ENCODE measurements around the gene SFMBT1.
A peak's percentile ranks its signal among the peaks of the same experiment; 100 is the strongest.

Gene SFMBT1, protein sequence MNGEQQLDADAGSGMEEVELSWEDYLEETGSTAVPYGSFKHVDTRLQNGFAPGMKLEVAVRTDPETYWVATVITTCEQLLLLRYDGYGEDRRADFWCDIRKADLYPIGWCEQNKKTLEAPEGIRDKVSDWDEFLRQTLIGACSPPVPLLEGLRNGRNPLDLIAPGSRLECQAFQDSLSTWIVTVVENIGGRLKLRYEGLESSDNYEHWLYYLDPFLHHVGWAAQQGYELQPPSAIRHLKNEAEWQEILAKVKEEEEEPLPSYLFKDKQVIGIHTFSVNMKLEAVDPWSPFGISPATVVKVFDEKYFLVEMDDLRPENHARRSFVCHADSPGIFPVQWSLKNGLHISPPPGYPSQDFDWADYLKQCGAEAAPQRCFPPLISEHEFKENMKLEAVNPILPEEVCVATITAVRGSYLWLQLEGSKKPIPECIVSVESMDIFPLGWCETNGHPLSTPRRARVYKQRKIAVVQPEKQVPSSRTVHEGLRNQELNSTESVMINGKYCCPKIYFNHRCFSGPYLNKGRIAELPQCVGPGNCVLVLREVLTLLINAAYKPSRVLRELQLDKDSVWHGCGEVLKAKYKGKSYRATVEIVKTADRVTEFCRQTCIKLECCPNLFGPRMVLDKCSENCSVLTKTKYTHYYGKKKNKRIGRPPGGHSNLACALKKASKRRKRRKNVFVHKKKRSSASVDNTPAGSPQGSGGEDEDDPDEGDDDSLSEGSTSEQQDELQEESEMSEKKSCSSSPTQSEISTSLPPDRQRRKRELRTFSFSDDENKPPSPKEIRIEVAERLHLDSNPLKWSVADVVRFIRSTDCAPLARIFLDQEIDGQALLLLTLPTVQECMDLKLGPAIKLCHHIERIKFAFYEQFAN

DNA sequence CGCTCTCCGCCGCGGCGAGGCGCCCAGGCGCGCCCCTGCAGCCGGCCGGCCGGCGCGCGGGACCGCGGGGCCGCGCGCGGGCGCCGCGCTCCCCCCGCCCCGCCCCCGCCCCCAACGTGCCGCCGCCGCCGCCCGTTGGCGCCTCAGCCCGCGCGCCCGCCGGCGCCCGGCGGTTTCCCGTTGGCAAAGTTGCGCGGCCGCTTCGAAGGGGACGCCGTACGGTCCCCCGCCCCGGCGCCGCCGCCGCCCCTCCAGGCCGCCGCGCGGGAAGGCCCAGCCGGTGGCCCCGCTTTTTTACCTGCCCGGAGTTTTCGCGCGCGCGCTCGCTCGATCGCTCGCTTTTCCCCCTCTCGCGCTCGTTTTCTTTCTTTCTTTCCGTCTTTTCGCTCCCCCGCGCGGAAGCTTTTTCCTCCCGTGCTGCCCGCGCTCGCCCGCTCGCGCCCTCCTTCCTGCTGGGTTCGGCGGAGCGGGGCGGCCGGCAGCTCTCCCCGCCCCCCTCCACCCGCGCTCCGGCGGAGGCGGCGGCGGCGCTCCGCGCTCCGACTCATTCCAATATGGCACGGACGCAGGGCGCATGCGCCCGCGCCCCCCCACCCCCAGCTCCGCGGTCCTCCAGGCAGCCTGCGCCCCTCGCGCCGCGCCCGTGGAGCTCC, at the start of gene SFMBT1:
Gene SFMBT1 (minus strand): TSS at position 556 of the 653 bp plus-strand sequence. CDS start 76,945 bp downstream, outside the sequence.
- peak; percentile 48 to 58 (median 49) for DNase-seq (ENCODE audit: low read depth in 2 of 3, low spot score in 2 of 3)

GRCh38 chr3:53092942-53093341, 47.1 kb upstream of the SFMBT1 start:
- no peak for DNase-seq (ENCODE audit: low read depth in 2 of 3, low spot score in 2 of 3)

DNA sequence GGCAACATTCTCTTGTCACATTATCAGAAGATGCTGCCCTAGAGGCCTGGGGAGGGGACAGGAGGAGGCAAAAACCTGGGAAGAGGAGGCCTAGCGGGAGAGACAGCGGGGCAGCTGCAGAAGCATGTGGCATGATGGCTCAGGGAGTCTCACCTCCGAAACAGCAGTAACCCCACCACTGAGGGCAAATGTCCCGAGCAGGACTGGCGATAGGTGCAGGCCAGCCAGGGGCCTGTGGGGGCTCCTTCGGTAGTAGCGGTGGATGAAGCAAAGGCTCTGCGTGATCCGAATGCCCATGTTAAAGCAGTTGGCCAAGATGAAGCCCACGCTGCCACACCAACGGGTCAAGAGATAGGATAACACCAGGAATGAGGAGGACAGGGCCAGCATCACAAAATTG, 46.3 kb upstream of the SFMBT1 start:
- DNase-seq (ENCODE audit: low read depth in 2 of 3, low spot score in 2 of 3), result no peak

DNA sequence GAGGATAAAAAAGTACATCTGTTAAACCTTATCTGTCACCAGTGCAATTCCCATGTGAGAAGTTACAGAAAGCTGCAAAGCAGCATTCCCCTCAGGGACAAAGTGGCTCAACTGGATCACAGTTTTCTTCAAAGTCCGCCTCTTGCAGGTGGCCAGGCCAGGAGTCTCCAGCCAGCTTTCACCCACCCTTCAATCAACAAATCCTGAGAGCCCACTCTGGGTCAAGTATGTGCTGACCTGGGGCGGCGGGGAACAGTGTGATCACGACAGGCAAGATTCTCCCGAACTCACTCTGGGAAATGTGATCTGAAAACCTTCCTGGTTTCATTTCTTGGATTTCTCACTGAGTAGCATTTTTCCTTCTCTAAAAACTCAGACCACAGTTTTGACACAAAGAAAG, 45.1 kb upstream of the SFMBT1 start:
- no peak for DNase-seq (ENCODE audit: low read depth in 2 of 3, low spot score in 2 of 3)

- no peak for DNase-seq (ENCODE audit: low read depth in 2 of 3, low spot score in 2 of 3)
These were observed 43.6 kb upstream of the SFMBT1 start for GRCh38 chr3:53089511-53089910.

- no peak for DNase-seq (ENCODE audit: low read depth in 2 of 3, low spot score in 2 of 3)
These were observed 39.6 kb upstream of the SFMBT1 start for GRCh38 chr3:53085476-53085875.

DNA sequence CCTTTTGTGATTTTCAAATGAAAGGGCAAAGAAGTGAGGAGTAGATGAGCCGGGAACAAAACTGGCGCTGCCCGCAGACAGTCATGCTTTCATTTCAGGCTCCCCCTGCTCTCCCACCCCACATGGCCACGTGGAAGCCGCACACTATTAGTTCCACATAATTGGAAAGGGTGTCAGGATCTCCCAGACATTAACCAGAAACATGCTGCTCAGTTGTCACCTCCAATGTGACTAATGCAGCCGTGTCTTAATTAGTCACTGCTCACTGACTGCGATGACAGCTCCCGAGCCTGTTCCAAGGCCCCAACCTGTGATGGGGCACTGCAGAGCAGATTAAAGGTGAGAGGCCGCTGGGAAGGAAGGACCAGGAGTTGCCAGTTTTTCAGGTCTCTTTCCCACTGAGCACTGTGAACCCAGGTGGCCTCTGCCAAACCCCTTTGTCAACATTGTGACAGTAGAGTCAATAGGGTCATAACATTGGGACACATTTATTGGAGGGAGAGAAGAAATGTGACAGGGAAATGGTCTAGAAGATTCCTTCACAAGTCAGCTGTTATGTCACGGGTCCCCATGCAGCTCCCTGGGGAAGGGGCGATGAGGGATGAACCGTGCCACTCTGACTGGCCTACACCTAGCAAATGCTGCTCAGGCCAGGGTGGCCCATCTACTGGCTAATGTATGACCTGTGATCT, 38.6 kb upstream of the SFMBT1 start:
- DNase-seq (ENCODE audit: low read depth in 2 of 3, low spot score in 2 of 3), result no peak

GRCh38 chr3:53083949-53084309, 38.1 kb upstream of the SFMBT1 start:
- DNase-seq (ENCODE audit: low read depth in 2 of 3, low spot score in 2 of 3), result no peak

DNA sequence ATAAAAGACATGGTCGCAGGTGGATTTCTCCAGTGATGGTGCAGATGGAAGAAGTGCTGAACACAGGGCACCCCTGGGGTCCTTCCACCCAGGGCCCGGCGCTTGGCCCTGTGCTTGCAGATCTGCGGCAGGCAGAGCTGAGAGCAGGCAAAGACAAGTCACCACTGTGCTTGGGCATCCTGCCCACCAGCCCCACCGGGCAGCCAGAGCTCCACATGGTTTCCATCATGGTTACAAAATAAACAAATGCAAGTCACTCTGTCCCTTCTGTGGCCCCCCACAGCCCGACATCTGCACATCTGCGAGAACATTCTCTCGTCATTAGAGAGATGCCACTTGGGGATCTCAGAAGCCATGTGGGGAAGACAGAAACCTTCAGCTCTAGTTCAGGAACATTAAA, 37.6 kb upstream of the SFMBT1 start:
- DNase-seq (ENCODE audit: low read depth in 2 of 3, low spot score in 2 of 3), result no peak

GRCh38 chr3:53082736-53083135, 36.9 kb upstream of the SFMBT1 start:
- no peak for DNase-seq (ENCODE audit: low read depth in 2 of 3, low spot score in 2 of 3)

DNA sequence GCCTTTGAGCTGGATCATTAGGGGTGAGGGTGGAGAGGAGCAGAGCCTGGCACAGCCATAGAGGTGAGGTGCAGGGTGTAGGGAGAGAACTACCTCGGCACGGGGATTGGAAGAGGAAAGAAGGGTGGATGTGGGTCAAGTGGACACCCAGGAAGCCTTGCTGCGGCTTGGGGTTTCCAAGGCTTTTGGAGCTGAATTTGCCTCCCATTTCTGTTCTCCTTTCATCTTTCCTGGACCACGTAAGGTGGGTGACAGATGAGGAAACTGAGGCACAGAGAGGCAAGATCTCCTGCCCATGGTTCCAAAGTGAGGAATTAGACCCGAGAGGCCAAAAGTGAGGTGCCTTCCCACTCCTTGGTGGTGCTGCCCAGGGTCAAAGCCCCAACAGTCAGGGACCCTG, 35.4 kb upstream of the SFMBT1 start:
- no peak for DNase-seq (ENCODE audit: low read depth in 2 of 3, low spot score in 2 of 3)

DNA sequence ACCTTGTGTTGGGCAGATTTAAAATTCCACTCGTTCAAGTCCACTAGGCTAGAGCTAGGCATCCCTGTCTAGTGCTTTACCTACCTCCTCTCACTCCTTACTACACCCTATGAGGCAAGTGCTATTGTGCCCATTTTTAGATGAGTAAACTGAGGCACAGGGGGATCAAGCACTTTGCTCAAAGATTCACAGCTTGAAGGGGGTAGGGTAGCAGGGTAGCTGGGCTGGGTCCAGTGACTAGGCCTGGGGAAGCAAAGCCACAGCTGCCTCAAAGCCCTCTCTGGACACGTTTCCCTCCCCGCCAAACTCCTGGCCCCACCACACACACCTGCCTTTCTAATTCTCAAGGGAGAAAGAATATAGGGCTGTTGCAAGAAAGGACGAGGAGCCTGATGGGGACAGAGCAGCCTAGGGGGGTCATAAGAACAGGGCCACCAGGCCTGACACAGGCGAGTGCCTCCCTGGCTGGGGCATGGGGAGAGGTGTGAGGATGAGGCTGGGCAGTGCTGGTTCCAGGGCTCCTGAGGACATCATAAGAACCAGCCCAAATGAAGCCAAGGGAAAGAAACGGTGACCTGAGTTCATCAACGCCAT, 34.8 kb upstream of the SFMBT1 start:
- DNase-seq (ENCODE audit: low read depth in 2 of 3, low spot score in 2 of 3), result no peak

DNA sequence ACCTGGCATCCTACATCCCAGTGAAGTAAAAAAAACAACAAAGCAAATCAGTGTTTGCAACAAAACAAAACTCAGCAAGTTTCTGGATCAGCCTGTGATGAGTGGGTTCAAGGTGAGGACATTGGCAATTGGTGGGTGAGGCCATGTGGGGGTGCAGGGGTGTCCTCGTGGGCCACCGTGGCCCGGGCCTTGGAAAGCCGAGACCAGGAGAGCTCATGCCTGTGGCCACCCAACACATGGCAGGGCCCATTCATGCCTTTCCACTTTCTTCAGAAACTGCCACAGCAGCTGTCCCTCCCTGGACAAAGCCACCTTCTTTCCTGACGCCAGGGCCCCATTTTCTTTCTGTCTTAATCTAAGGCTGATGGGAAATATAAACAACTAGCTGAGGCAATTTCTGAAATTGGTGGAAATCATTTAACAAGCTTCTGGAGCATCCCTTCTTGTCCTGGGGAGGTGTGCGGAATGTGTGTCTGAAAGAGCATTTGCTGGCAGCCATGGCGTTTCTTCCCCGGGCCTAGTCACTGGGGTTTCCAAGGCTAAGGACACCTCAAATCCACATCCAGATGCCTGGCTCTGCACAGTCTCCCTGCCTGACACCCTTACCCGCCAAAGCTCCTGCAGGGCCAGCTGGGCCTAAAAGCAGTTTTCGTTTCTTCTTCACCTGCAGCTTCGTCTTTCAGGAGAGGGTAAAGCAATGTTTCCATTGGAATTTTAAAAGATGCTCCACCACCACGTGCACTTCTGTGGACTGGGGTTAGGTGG, 34.1 kb upstream of the SFMBT1 start:
- no peak for DNase-seq (ENCODE audit: low read depth in 2 of 3, low spot score in 2 of 3)

DNA sequence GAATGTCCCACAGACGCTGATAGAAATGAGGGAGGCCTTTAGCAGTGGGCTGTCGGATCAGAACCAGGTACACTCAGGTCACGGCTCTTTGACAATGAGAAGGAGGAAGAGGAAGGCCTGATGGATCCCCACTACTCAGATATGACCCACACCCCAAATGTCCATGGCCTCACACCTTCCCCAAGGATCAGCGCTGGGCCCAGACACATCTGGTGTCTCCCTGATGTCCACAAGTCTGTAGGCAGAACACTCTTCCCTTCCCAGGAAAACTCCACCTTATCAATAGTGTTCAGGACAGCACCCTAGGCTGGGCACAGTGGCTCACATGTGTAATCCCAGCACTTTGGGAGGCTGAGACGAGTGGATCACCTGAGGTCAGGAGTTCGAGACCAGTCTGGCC, 33.3 kb upstream of the SFMBT1 start:
- DNase-seq (ENCODE audit: low read depth in 2 of 3, low spot score in 2 of 3), result no peak

GRCh38 chr3:53078656-53079055, 32.8 kb upstream of the SFMBT1 start:
- DNase-seq (ENCODE audit: low read depth in 2 of 3, low spot score in 2 of 3), result no peak

- DNase-seq (ENCODE audit: low read depth in 2 of 3, low spot score in 2 of 3), result no peak
These were observed 31.8 kb upstream of the SFMBT1 start for GRCh38 chr3:53077476-53078220.

DNA sequence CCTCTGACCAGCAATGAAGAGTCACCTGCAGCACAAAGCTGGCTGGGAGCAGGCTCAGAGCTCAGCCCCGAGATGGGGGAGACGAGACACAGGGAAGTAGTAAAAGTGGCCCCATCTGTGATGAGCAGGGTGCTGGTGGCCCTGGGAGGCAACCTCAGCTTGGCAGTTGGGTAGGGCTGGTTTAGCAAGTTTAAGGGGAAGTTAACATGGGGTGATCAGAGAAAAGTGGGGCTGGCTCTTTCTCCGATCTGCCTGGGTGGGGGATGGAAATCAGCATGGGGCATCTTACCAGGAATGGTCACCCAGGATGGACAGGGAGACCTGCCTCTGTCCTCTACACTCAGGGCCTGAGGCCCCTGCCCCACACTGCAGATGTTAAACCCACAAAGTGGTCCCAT, 29.9 kb upstream of the SFMBT1 start:
- no peak for DNase-seq (ENCODE audit: low read depth in 2 of 3, low spot score in 2 of 3)

GRCh38 chr3:53074761-53075742, 29.2 kb upstream of the SFMBT1 start:
- DNase-seq (ENCODE audit: low read depth in 2 of 3, low spot score in 2 of 3), result no peak
